A549 (cell line): Measurements from ENCODE around the gene CALM1.

ENCODE experiments used
- CTCF ChIP-seq: fragments of >200 bp; sonication (Bioruptor Twin); formaldehyde crosslinking; IDR thresholded peaks from 3 replicates; pipeline ENCODE4 v1.5.1; 2016
- NR3C1 ChIP-seq: fragments of >200 bp; sonication (Bioruptor Twin); formaldehyde crosslinking; IDR thresholded peaks from 3 replicates; pipeline ENCODE4 v1.6.1; 2017
- POLR2A ChIP-seq: IDR thresholded peaks from 2 replicates; pipeline ENCODE4 v1.6.1; 2012; ENCODE audit warnings: mild to moderate bottlenecking, low read length
- POLR2AphosphoS2 ChIP-seq: conservative IDR thresholded peaks from 2 replicates; pipeline ENCODE4 v1.6.1; 2012; ENCODE audit warnings: low read length, improper control_type of control experiment, inconsistent platforms
- RFX5 ChIP-seq: fragments of 450-650 bp; IDR thresholded peaks from 2 replicates; pipeline ENCODE4 v1.7.1; 2014; ENCODE audit warnings: antibody characterized with exemption, mild to moderate bottlenecking, moderate library complexity

- no peak for TF ChIP-seq POLR2AphosphoS2
- no peak for TF ChIP-seq RFX5
- no peak for TF ChIP-seq POLR2A
- TF ChIP-seq NR3C1, result no peak
- TF ChIP-seq CTCF, result no peak
These were observed 48.6 kb upstream of the CALM1 start for GRCh38 chr14:90348270-90348669.
